Liver (tissue), 3 donors: ENCODE data around the gene PLAC8.

Experiments used
- CTCF ChIP-seq: fragments of 150-350 bp; IDR thresholded peaks from 2 replicates; pipeline ENCODE4 v1.5.1; 2017; ENCODE audit warnings: improper control_type of control experiment, low read depth, low read length; ENCODE audit not compliant: missing input control
- RAD21 ChIP-seq, 2 donors: IDR thresholded peaks; 2 replicates each; pipeline ENCODE4 v1.6.1; 2016; ENCODE audit warnings: antibody characterized with exemption in 2 of 2, mild to moderate bottlenecking in 2 of 2
- donor health status: healthy.
- donor health status: healthy.

- no peak for TF ChIP-seq CTCF
- TF ChIP-seq RAD21 (IDR thresholded peaks at IDR 0.05), result no peak
Measured at GRCh38 chr4:83118869-83119268, 4.3 kb upstream of the PLAC8 start.
